HepG2 (cell line): ENCODE measurements around the gene IFI35. TPM values are rescaled to one million over a fixed set of nuclear protein-coding genes. Genes with fewer than 3 reads are reported as not detected.

Experiments used
- BCL3 ChIP-seq: sonication (generic); formaldehyde crosslinking; IDR thresholded peaks from 2 replicates; pipeline ENCODE4 v1.5.1; 2020; ENCODE audit warnings: mild to moderate bottlenecking, missing genetic modification reagents, moderate library complexity
- DNMT3B ChIP-seq: conservative IDR thresholded peaks from 2 replicates; pipeline ENCODE4 v1.6.1; 2016; ENCODE audit warnings: missing biosample characterization, control low read depth
- ETV5 ChIP-seq: IDR thresholded peaks from 2 replicates; pipeline ENCODE4 v1.6.1; 2018; ENCODE audit warnings: missing biosample characterization, missing genetic modification reagents, inconsistent platforms, borderline replicate concordance
- IRX3 ChIP-seq: sonication (generic); formaldehyde crosslinking; IDR thresholded peaks from 2 replicates; pipeline ENCODE4 v1.8.1; 2023; ENCODE audit warnings: mild to moderate bottlenecking, low read depth, missing genetic modification reagents, borderline replicate concordance
- KAT7 ChIP-seq: IDR thresholded peaks from 2 replicates; pipeline ENCODE4 v1.6.1; 2018; ENCODE audit warnings: borderline replicate concordance, missing compliant biosample characterization
- MAZ ChIP-seq, 2 experiments: sonication (generic) in 1 of 2; formaldehyde crosslinking in 1 of 2; IDR thresholded peaks; 2 replicates each; pipeline versions ENCODE4 v1.5.0 to v1.6.1; 2012 to 2020; ENCODE audit warnings: low read depth in 2 of 2, mild to moderate bottlenecking in 2 of 2, borderline replicate concordance in 1 of 2, improper control_type of control experiment in 1 of 2, low read length in 1 of 2, missing genetic modification reagents in 1 of 2, moderate library complexity in 1 of 2
- NR3C1 ChIP-seq: sonication (generic); formaldehyde crosslinking; IDR thresholded peaks from 2 replicates; pipeline ENCODE4 v1.4.0; 2020; ENCODE audit warnings: missing genetic modification reagents
- PATZ1 ChIP-seq: sonication (generic); formaldehyde crosslinking; IDR thresholded peaks from 2 replicates; pipeline ENCODE4 v1.4.0; 2020; ENCODE audit warnings: missing genetic modification reagents
- RARG ChIP-seq: sonication (generic); formaldehyde crosslinking; IDR thresholded peaks from 2 replicates; pipeline ENCODE4 v1.4.0; 2020; ENCODE audit warnings: low read depth, mild to moderate bottlenecking, missing genetic modification reagents
- SYNCRIP ChIP-seq: fragments of 200-400 bp; formaldehyde crosslinking; IDR thresholded peaks from 2 replicates; pipeline ENCODE4 v1.6.1; 2018; ENCODE audit warnings: mild to moderate bottlenecking, low read depth, low read length; ENCODE audit not compliant: insufficient read depth
- THRA ChIP-seq: sonication (generic); formaldehyde crosslinking; IDR thresholded peaks from 2 replicates; pipeline ENCODE4 v1.4.0; 2020; ENCODE audit warnings: missing genetic modification reagents, borderline replicate concordance
- XRCC5 ChIP-seq: fragments of 200-400 bp; formaldehyde crosslinking; optimal IDR thresholded peaks from 2 replicates; pipeline ENCODE3; 2017; ENCODE audit warnings: mild to moderate bottlenecking, low read length
- ZBTB20 ChIP-seq: sonication (generic); formaldehyde crosslinking; IDR thresholded peaks from 2 replicates; pipeline ENCODE4 v1.8.1; 2023; ENCODE audit warnings: missing genetic modification reagents, low read depth, mild to moderate bottlenecking, borderline replicate concordance
- ZNF414 ChIP-seq: sonication (generic); formaldehyde crosslinking; IDR thresholded peaks from 2 replicates; pipeline ENCODE4 v1.5.0; 2020; ENCODE audit warnings: missing genetic modification reagents
- ZNF460 ChIP-seq: sonication (generic); formaldehyde crosslinking; IDR thresholded peaks from 2 replicates; pipeline ENCODE4 v1.5.1; 2020; ENCODE audit warnings: missing genetic modification reagents, mild to moderate bottlenecking, borderline replicate concordance
- ZNF597 ChIP-seq: sonication (generic); formaldehyde crosslinking; IDR thresholded peaks from 2 replicates; pipeline ENCODE4 v1.5.0; 2020; ENCODE audit warnings: missing genetic modification reagents
- ZNF598 ChIP-seq: sonication (generic); formaldehyde crosslinking; IDR thresholded peaks from 2 replicates; pipeline ENCODE4 v1.5.1; 2020; ENCODE audit warnings: mild to moderate bottlenecking, missing genetic modification reagents, borderline replicate concordance
- ZNF773 ChIP-seq: sonication (generic); formaldehyde crosslinking; IDR thresholded peaks from 2 replicates; pipeline ENCODE4 v1.4.0; 2020; ENCODE audit warnings: missing genetic modification reagents, borderline replicate concordance
- ZSCAN12 ChIP-seq: sonication (generic); formaldehyde crosslinking; IDR thresholded peaks from 2 replicates; pipeline ENCODE4 v1.9.0; 2021; ENCODE audit warnings: mild to moderate bottlenecking, missing genetic modification reagents
- ZSCAN21 ChIP-seq: sonication (generic); formaldehyde crosslinking; IDR thresholded peaks from 2 replicates; pipeline ENCODE4 v1.8.0; 2022; ENCODE audit warnings: mild to moderate bottlenecking, missing genetic modification reagents, moderate library complexity, borderline replicate concordance
- polyA plus RNA-seq, 8 experiments: library from polyadenylated mRNA; depleted of rRNA in 3 of 8; stranded (reverse) in 7 of 8; unstranded in 1 of 8; fragments of >200 nt; fragmentation: Illumina TruSeq in 4 of 8; extraction: Trizol in 4 of 8; gene quantifications; 2 replicates each; pipeline versions ENCODE4 v1.2.1 to v1.2.3, GENCODE V29; 2011 to 2016; ENCODE audit warnings: low read depth in 4 of 8, missing spikeins in 1 of 8, mixed read lengths in 1 of 8; ENCODE audit not compliant: insufficient read depth in 1 of 8
- total RNA-seq, 5 experiments: library from RNA; depleted of rRNA; stranded (reverse); fragments of >200 nt; fragmentation: Illumina TruSeq; extraction: Trizol; gene quantifications; 2 replicates each; pipeline ENCODE4 v1.2.3, GENCODE V29; 2016; ENCODE audit warnings: low read depth in 1 of 5

IFI35 gene
- total and polyA plus RNA-seq, 2 of the 13 experiments (the other 11 are each of a cell fraction or from before 2014, with no cell fraction given) = 28.9 to 38.1 TPM

- TF ChIP-seq ZSCAN12 (CRISPR knock-in tag) = no peak
- 0 out of 2 replicates have a peak, but pooled peaks have one; percentile 37 for TF ChIP-seq IRX3 (CRISPR knock-in tag)
- no peak for TF ChIP-seq ZNF597 (CRISPR knock-in tag)
- no peak for TF ChIP-seq DNMT3B (CRISPR knock-in tag)
- peak; percentile 5; the same call in 1 of the 2 replicates for TF ChIP-seq ETV5 (CRISPR knock-in tag)
- TF ChIP-seq ZNF773 (CRISPR knock-in tag) = no peak; the same call in 1 of the 2 replicates
- peak; percentile 97 for TF ChIP-seq ZNF598 (CRISPR knock-in tag)
- TF ChIP-seq NR3C1 (CRISPR knock-in tag) = no peak
- no peak for TF ChIP-seq THRA
- no peak for TF ChIP-seq RARG (CRISPR knock-in tag)
- TF ChIP-seq ZNF414 = peak; percentile 32; the same call in 1 of the 2 replicates
- peak; percentile 38; the same call in 1 of the 2 replicates for TF ChIP-seq KAT7 (CRISPR knock-in tag)
- TF ChIP-seq XRCC5 = peak; percentile 51
- TF ChIP-seq BCL3 (CRISPR knock-in tag) = peak; percentile 94; the same call in 1 of the 2 replicates
- no peak for TF ChIP-seq MAZ (IDR thresholded peaks at IDR 0.05; ENCODE audit: borderline replicate concordance, low read depth, low read length)
- TF ChIP-seq MAZ (CRISPR knock-in tag; IDR thresholded peaks at IDR 0.05; ENCODE audit: low read depth) = peak; percentile 81
- no peak for TF ChIP-seq ZNF460 (CRISPR knock-in tag)
- TF ChIP-seq PATZ1 (CRISPR knock-in tag) = no peak
- TF ChIP-seq ZSCAN21 (CRISPR knock-in tag) = peak; percentile 62; the same call in 1 of the 2 replicates
- peak; percentile 85; the same call in 1 of the 2 replicates for TF ChIP-seq ZBTB20 (CRISPR knock-in tag)
- no peak for TF ChIP-seq SYNCRIP
Observed at GRCh38 chr17:42980766-42981397, 25.7 kb upstream of the IFI35 start (continued).
